Limb (tissue), 2 donors: Measurements from ENCODE around the gene HLA-DQA1.
"Not testable (repeated sequence)": the region's sequence is repeated elsewhere in the genome, so short reads cannot be mapped to it uniquely, and the experiment has no call there.

ENCODE experiments used
- DNase-seq, 2 donors: peaks; one replicate each; pipeline ENCODE4 v3.0.0-alpha.2; 2016; ENCODE audit errors: extremely low spot score in 2 of 2

HLA-DQA1 gene

DNA sequence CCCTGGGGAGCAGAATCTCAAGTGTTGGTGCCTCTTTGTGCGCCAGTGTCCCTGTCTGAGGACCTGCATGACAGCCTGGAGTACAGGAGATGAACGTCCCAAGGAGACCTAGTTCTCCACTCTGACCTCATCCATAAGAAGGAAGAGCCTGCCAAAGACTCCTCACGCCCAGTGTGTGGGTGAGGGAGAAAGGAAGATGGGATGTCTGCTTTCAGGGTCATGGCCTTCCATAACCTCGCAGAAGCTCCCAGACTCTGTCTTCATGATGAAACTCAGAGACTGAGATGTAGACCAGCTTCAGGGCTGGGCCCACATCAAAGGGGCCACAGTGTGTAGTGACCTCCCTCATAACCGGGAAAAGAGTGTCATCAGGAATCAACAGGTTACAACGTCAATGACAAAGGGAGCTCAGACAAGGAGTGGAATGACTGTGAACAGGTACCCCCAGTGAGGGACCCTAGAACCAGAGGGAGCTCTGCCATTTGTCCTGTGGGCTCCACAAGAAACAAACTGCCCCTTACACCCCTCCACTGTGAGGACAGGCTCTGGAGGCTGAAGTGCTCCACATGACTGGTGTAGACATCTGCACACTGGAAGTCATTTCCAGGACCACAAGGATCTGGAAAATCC lies 21.2 kb downstream of the HLA-DQA1 start:
- no peak for DNase-seq

DNA sequence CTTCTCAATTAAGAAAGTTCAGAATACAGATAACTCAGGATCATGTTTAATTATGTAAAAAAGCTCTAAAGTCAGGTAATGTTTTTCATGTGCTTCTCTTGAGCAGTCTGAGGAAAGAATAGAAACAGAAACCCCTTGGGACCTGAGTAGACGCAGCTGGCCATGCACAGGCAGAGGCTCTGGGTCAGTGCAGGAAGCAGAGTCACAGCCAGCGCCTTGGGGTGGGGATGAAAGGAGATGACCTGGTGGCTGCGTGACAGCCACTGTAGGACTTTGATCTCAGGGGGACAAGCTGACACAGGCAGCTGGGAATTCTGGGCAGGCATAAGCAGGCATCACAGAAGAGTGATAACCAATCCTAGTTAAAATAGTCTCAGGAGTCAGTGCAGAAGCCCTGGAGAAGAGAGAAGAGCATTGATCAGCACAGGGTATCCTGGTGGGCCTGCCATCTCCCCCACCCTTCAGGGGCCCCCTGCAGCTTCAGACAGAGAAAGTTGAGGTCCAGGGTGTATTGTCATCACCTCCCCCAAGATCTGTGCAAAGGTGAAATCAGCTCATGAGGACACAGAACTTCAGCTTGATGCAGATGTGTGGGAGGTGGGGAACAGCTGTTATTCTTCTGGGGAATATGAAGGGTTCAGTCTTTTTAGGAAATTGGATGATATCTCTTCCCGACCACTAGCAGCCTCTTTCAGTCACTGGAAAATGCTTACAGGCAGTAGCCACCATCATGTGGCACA lies 22.8 kb downstream of the HLA-DQA1 start:
- no peak for DNase-seq

DNA sequence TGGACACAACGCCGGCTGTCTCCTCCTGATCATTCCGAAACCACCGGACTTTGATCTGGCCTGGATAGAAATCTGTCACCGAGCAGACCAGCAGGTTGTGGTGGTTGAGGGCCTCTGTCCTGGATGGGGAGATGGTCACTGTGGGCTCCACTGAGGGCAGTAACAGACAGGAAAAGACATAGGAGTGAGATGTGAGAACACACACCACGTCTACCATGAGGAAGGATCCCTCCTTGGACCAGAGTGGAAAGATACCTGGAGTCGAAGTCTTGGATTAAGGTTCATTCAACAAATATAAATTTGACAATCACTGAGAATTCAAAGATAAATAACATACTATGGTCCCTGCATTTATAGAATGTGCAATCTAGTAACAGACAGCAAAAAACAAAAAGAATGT lies 24.9 kb downstream of the HLA-DQA1 start:
- DNase-seq, result no peak

DNA sequence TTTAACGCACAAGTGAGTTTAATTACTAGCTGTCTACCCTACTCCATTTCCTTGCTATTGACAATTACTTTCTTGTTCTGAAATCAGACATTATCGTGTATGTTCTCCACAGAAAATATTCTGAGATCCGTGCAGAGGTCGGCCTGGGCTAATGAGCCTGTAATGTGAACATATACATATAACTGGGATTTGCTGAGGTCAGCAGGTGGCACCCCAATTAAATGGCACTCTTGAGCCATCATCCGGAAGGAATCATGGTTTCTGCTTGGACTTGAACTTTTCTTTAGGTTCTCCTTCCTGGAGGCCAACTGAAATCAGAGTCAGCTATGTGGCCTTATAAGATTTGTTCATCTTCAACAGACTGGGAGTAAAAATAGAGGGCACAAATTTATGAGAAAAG lies 25.6 kb downstream of the HLA-DQA1 start:
- DNase-seq, result no peak

DNA sequence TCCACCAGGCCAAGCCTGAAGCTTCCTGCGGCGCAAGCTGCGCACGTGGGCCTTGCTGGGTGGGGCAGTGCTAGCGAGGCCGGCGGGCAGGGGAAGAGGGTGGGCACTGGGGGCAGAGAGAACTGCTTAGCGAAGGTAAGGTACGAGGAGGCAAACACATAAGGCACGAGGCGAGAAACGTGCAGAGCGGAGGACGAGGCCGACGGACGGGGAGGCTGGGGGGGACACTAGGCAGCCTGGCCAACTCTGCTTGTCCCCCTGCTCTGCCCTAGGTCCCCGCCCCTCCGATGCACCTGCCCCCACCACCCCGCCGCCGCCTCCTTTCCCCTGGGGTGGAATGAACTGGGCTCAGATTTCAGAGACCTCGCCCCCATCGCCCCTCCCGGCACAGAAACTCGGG lies 27.1 kb downstream of the HLA-DQA1 start:
- no peak for DNase-seq

DNA sequence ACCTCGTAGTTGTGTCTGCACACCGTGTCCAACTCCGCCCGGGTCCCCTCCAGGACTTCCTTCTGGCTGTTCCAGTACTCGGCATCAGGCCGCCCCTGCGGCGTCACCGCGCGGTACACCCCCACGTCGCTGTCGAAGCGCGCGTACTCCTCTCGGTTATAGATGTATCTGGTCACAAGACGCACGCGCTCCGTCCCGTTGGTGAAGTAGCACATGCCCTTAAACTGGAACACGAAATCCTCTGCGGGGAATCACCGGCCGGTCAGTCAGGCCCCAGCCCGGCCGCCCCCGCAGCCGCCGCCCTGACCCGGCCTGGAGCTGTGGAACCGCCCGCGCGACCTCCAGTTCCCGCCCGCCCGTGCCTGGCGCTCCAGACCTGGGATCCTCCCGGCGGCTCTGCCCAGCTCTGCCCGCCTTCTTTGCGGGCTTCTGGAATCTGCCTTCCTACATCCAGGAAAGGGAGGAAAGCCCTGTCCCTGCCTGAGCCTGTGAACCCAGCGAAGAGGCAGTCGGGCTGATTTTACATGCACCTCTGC lies 27.7 kb downstream of the HLA-DQA1 start:
- peak in 1 of 2 donors; percentile 61 for DNase-seq

DNA sequence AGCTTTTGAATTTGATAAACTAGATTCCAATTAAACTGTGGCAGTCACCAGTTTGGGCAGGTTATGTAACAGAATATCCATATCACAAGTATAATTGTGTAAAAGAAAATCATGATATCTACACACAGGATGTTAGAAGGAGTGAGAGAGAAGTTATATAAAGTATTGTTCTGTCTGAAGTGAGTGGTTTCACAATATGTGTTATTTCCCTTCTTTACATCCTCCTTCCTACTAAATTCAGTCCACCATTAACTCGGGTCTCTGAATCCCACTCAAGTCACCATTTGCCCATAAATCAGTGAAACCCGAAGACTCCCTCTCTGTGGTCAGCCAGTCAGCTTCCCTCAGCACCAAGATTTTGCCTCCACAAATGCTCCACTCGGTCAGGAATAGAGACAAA lies 28.5 kb downstream of the HLA-DQA1 start:
- no peak for DNase-seq

DNA sequence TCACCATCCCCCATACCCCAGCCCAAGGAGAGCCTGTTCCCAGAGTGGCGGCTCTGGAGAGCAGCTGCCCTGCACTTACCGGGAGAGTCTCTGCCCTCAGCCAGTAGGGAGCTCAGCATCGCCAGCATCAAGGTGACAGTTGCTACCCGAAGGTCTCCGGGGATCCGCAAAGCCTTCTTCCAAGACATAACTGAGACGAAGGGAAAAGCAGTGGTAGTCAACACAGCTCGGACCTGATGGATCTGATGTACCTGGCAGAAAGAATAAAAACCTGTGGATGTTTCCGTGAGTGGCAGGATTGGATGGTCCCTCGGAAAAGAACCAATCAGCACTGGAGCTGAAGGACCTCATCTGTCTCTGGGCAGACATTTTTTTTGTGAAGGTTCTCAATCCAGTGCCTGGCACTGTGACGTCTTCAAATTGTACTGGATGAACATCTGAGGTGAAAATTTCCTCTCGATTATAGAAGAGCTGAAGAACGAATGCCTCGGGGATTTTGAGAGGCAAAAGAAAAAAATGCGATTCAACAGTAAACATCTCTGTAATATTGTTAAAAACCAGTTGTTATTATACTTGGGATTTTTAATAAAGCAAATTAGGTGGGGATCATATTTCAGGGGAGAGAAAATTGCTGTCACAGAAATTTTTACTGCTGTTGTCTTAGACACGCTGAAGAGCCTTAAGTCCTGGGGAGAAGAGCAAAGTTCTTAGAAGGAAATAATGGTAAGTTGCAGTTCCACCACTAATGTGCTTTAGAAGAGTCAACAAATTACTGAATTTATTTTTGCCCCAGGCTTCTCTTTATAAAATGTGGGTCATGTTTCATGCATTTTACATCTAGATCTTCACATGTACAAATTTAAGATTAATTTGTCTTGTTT lies 29.5 kb downstream of the HLA-DQA1 start, which contains the start of gene HLA-DQB1:
Gene HLA-DQB1, minus strand, starts transcription at position 238 of the 881 bp plus-strand sequence. Its CDS starts 50 bp downstream, at position 188.
- DNase-seq, result peak in 1 of 2 donors; percentile 47

DNA sequence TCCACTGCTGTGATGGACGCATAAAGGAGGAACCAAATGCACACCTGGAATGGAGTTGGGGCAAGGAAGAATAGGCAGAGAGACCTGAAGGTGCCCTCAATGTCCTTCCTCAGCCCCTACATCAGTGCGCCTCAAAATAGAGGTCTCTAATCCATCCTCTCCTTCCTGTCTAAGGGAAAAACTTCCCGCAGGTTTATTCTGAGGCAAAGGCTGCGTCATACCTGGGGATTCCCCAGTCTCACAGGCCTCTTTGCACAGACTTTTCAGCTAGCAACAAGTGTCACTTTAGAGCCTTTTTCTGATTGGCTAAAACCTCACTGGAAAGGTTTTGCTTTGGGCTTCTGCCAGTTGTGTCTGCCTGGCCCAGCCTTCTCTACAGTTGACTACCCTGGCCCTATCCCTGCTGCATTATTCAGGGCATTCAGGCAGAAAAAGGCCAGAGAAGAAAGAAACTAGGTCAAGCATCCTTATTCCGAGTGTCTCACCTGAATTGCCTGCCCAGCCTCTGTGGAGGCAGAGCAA lies 31.1 kb downstream of the HLA-DQA1 start:
- DNase-seq, result no peak

DNA sequence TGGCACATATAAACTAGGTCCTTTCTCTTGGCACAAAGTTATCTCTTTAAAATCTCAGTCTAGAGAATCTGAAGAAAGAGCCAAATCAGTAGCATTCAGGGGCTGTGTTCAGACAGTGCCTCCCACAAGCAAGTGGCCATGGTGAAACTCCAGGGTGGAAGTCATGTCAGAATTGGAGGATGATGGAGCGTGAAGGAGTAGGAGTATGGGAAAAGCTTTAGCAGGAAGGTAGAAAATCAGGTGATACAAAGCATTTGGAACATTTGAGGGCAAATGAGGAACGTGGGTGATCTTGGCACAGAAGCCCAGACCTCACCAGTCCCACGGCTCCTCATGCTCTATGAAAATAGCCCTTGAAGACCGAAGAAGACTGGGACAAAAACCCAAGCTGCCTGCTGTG lies 32.0 kb downstream of the HLA-DQA1 start:
- no peak for DNase-seq

DNA sequence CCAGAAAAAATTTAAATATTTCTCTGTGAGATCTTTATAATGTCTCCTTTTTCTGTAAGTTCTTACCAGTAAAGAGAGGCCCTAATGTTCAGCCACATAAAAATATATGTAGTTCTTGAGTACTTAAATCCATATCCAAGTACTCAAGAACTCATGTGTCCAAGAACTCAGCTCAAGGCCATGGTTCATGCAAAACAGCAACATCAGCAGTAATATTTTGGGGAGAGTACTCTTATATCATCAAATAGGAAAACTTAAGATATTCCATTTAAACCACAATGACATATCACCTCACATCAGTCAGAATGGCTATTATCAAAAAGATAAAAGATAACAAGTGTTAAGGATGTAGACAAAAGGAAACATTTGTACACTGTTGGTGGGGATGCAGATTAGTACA lies 32.7 kb downstream of the HLA-DQA1 start:
- no peak for DNase-seq

DNA sequence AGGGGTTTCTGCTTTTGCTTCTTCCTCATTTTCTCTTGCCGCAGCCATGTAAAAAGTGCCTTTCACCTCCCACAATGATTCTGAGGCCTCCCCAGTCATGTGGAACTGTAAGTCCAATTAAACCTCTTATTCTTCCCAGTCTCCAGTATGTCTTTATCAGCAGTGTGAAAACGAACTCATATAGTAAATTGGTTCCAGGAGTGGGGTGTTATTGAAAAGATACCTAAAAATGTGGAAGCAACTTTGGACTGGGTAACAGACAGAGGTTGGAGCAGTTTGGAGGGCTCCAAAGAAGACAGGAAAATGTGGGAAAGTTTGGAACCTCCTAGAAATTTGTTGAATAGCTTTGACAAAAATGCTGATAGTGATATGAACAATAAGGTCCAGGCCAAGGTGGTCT lies 34.7 kb downstream of the HLA-DQA1 start:
- DNase-seq, result not testable (repeated sequence)

DNA sequence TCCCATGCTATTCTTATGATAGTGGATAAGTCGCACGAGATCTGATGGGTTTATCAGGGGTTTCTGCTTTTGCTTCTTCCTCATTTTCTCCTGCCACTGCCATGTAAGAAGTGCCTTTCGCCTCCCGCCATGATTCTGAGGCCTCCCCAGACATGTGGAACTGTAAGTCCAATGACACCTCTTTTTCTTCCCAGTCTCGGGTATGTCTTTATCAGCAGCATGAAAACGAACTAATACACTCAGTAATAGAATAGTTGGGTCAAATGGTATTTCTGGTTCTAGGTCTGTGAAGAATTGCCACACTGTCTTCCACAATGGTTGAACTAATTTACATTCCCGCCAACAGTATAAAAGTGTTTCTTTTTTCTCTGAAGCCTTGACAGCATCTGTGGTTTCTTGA lies 36.9 kb downstream of the HLA-DQA1 start:
- DNase-seq, result not testable (repeated sequence)

DNA sequence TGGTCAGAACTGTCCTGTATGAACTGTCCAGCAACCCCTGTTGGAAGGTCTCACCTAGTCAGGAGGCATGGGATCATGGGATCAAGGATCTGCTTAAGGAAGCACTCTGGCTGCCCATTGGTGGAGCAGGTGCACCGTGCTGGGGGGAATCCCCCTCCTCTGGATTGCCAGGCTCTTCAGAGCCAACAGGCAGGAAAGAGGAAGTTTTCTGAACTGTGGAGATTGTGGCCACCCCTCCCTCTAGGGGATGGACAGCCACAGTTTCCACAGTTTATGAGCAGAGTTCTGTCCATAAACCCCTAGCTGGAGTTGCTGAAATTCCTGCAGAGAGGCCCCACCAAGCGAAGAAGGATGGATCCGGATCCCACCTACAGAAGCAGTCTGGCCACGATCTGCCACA lies 42.3 kb downstream of the HLA-DQA1 start:
- DNase-seq, result no peak

DNA sequence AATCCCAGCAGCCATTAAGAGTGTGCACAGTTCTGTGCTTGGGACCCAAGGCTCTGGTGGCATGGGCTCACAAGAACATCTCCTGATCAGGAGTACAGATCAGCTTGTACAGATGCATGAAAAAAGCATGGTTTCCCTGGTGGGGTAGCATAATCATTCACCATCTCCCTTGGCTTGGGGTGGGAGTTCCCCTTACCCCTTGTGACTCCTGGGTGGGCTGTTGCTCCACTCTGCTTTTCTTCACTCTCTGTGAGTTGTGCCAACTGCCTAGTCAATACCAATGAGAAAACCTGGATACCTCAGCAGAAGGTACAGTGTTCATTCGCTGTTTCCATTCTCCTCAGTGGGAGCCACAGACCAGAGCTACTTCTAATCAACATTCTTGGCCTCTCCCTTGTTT lies 42.8 kb downstream of the HLA-DQA1 start:
- DNase-seq, result no peak

DNA sequence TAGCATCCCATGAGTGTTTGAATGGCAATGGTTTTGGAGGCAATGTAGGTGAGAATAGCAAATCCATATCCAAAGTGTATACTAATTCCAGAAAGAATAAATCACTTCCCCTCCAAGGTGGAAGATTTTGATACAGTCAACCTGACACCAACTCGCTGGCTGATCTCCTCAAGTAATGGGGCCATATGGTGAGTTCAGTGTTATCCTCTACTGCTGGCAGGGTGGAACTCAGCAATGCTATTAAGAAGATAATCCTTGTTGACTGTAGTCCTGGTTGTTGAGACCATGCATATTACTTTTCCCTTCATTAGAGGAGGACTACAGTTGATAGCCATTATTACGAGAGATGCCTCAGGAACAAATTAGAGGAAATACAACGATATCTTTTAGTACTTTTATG lies 47.0 kb downstream of the HLA-DQA1 start:
- DNase-seq, result no peak

DNA sequence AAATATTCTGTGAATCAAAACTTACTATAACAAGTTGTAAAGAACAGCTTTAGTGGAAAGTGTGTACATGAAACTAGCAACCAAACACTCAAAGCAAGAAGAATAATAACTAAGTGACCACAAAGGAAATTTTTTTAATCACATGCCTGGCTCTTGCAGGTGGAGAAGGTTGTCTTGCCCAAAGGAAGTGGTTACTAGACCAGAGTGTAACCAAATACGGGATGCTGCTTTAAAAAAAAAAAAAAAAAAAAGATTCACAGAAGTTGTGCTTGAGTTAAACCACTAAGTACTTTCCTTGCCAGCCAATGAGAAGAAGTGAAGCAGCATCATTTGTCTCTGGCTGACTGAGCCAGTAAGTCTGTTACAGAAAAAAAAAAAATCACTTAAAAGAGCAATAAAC lies 48.4 kb downstream of the HLA-DQA1 start:
- DNase-seq, result no peak

DNA sequence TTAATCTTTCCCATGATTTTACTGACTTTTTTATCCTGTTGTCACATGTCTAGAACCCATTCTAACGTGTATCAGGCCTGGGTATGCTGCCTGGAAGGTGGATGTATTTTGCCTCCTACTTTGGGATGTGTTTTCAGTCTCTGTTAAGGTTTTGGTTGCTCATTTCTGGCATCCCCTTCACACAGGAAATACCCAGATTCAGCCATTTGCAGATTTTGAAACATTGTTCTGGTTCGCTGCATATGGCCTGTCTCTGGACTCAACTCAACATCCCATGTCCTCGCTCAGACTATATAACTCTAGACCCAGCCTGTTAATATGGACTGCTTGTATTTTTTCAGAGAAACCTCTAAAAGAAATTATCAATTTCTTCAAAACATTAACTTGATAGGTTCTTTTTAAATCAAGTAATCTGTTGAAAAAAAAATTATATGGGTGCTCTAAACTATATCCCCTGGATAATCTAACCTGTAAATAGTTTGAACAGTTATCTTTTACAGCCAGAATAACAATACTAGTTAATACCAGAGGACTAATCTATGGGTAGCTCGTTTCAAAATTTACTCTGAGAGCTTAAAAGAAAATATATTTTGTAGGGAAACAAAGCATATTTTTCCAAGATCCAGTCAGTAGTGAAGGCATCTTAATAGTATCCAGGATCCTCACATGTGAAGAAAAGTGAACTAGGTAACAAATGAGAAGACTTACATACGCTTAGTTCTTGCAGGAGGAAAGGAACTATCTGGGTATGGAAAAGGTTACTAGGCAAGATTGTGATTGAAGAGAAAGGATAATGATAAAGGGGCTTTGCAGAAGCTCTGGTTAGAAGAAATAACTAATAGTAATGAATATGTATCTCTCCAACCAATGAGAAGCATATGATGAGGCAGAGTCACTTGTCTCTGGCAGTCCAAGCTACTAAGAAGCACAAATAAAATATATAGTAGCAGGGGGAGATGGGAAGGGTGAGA lies 52.6 kb downstream of the HLA-DQA1 start:
- no peak for DNase-seq

DNA sequence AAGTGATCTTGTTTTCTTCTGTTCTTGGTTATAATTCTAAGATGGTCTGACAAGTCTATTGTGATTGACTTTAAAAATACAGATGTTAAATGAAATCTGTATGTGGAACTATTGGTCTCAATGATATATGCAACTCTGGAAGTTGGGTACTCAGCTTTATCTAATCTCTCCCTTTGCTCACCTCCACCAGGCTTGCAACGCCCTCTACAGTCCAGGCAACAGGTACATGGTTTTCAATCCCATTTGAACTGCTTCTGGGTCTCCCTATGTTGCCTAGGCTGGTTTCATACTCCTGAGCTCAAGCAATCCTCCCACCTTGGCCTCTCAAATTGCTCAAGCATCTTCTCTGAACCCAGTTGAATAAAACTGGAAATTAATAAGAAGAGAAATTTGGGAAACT lies 54.8 kb downstream of the HLA-DQA1 start:
- DNase-seq, result no peak
